Ammon's horn (tissue), 1 donor: ENCODE measurements around the gene ZFYVE19.
A peak's percentile ranks its signal among the peaks of the same experiment; 100 is the strongest.

Experiments
- DNase-seq: peaks from one replicate; pipeline ENCODE4 v3.0.0-alpha.2; 2016; ENCODE audit warnings: low spot score

Gene ZFYVE19

GRCh38 chr15:40775740-40776536 lies 31.0 kb upstream of the ZFYVE19 start:
- DNase-seq = no peak

GRCh38 chr15:40776537-40777141 lies 30.2 kb upstream of the ZFYVE19 start:
- DNase-seq = no peak

DNA sequence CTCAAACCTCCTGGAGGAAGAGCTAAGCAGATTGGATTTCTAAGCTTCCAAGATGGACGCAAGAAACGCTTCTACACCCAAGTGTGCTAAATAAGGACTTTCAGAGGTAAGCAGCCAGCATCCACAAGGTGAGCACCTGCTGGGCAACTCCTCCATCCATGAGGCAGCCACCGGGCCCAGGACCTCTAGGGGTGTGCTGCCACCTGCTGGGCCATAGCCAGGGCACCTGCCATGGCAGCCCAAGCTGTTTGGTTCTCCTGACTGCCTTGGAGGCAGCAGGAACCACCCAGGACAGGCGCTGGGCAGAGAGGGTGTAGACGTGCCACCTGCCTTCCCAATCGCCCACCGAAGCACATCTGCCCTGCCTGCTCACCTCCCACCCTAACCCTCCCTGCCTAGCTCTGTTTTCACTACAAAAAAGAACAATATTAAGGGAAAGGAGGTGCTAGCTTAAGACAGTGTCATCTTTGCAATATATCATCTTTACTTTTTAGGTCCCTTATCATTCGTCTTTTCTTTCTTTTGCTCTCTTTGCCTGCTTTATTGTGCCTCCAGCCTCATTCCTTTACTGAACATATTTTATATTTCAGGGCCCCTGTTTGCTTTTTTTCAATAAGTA lies 24.2 kb upstream of the ZFYVE19 start:
- DNase-seq = peak; percentile 27

DNA sequence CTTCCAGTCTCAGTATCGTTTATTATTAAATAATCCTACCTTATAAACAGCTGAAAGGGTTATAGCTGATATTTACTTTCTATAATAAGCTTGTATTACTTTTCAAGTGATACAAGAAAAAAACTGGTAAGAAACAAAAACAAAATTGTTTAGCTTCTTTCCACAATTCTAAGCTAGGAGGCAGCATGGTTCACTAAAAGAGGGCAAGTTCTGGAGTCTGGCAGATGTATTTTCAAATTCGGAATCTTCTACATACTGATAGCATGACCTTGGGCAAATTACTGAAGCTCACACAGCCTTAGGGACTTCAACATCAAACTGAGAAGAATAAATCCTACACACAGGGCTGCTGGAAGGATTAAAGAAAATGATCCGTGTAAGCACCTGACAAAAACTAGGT lies 21.7 kb upstream of the ZFYVE19 start:
- DNase-seq = no peak

DNA sequence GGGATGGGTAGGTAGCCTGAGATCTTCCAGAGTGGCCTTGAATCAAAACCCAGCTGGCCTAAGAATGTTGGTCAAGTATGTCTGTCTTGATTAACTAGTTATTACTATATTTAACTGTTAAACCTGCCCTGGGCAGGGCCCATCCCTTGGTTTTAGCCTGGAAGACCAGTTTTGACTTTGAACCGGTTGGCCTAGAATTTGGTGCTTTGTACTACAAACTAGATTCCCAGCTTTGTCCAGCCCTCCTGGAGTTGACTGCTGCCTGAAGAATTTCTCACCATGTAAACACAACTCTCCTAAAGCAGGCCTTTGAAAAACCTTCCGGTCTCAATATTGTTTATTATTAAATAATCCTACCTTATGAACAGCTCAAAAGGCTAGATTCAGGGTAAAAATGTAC lies 21.1 kb upstream of the ZFYVE19 start:
- DNase-seq = no peak

DNA sequence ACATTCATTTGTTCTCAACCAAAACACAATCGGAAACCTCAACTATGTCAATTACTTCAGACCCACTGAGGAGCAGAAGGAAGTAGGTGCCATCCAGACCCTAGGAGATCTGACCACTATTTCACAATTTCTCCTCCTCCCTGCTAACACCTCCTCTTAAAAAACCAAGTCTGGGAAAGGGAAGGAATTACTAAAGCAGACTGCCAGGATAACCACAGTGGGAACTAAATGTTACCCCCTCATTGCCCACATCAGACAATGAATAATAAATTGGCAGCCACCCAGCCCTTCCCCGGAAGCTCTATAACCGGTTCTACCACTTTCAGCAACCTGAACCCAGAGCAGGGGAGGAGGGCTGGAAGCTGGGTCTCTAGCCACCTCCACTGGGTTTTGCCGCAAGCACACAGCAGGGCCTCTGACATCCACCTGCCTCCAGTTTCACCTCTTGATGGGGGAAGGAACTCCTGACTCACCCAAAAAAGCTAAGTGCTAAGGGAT lies 19.5 kb upstream of the ZFYVE19 start:
- no peak for DNase-seq

DNA sequence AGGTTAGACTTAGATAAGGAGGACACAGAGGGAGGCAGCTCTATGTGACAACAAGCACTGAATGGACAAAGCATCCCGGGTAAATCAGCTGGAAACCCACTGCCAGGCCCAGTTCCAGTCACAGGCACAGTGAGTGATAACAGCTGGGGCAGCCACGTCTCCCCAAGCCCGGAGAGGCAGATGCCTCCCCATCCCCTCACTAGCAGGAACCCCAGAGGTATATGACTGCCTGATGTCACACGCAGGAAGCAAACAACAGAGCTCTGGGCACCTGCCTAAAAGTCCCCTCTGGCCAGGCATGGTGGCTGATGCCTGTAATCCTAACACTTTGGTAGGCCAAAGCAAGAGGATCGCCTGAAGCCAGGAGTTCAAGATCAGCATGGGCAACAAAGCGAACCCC lies 18.9 kb upstream of the ZFYVE19 start:
- DNase-seq = no peak

DNA sequence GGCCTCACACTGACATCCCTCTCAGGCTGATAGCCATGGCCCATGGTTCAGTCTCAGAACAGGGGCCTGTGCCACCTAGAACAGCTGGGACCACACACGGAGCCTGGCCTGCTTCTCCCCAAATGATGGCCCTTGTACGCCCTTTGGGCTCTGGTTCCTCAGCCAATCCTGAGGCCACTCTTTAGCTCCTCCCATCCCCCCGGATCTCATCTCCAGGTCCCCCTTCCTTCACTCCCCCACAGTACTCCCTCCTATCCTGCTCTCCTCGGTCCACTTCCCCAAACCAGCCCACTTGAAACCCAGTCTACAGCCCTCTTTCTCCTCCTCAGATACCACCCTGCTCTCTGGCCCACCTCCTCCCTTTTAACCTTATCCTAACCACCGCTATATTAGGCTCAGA lies 17.8 kb upstream of the ZFYVE19 start:
- no peak for DNase-seq

DNA sequence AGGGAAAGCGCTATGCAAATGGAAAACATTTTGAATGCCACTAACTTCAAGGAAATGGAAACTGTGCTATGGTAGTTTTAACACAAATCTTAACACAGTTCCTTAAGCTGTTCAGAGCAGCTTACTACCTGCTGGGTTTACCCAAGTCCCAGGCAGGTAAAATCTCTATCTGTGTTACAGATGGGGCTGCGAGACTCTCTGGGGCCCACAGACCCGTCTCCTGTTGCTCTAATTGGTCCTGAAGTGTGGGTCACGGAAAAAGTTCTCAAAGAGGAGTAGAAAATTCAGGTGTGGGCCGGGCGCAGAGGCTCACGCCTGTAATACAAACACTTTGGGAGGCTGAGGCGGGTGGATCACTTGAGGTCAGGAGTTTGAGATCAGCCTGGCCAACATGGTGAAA lies 16.9 kb upstream of the ZFYVE19 start:
- no peak for DNase-seq

DNA sequence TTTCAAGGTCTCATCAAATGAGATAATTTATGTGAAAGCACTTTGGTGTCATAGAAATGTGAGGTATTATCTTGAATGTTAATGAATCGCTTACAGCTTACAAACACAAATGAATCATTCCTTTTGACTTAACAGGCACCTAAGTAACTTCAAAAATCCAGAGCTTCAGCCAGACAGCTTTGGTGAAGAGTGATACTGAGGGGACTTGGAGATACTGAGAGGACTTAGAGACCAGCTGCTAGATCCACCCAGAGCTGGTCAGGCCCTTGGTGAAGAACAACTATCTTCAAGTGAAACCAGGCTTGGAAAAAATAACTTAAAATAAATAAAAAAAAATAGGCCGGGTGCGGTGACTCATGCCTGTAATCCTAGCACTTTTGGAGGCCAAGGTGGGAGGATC lies 16.2 kb upstream of the ZFYVE19 start:
- DNase-seq = no peak

GRCh38 chr15:40792394-40792793 lies 14.5 kb upstream of the ZFYVE19 start:
- no peak for DNase-seq

DNA sequence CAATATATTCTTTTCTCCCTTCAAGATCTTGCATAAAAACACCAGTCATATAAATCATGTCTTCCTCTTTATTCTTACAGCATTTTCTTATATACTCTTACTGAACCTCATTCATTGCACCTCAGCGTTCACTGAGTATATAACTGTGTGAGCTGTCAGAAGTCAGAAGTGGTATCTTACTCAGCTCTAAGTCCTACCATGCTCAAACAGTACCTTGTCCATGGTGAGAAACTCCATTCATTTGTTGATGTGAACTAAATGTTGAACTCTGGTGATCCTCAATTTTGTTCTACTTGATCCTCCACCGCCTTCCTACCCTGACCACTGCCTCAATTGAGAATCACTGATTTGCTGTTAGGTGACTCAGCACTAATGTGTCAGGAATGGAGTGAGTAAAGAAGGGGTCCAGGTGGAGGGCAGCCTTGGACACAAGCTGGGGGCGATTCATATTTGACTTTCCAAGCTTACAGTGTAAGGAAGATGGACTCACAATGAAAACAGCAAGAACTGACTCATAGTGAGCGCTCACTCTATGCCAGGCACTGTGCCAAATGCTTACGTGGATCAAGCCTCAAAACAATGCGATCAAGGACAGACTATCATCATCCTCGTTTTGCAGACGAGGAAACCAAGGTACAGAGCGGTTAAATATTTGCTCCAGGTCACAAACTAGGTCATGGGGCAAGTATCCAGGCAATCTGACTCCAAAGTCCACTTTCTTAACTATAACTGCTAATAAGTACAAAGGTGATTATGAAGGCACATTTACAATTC lies 13.5 kb upstream of the ZFYVE19 start:
- no peak for DNase-seq

GRCh38 chr15:40796041-40796440 lies 10.8 kb upstream of the ZFYVE19 start:
- no peak for DNase-seq

GRCh38 chr15:40796512-40796911 lies 10.4 kb upstream of the ZFYVE19 start:
- no peak for DNase-seq

DNA sequence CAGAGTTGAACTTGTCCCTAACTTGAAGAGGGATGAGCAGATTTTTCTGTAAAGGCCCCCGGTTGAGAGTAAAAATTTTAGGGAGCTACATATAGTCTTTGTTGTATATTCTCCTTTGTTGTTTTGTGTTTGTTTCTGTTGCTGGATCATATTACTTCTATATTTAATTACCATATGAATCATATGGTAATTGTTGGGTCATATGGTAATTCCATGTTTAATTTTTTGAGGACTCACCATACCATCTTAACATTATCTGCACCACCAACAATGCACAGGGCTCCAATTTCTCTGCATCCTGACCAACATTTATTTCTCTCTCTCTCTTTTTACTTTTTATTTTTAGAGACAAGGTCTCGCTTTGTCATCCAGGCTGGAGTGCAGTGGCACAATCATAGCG lies 7.4 kb upstream of the ZFYVE19 start:
- no peak for DNase-seq

DNA sequence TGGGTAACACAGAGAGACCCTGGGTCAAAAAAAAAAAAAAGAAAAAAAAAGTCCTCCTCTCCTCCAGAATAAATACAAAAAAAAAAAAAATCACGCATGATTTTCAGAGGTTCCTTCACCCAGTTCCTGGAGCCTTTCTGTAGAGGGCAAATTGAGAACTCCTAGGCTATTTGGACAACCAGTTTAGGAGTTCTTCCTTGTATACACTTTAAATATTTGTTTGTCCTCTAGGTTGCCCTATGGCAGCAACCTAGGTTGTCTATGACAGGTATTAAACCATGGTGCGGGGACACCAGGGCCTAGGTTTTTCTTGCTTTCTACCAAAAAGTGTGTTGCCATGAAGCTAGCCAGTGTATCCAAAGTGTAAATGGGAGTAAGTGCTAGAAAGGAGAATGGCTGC lies 3.8 kb upstream of the ZFYVE19 start:
- DNase-seq = no peak

DNA sequence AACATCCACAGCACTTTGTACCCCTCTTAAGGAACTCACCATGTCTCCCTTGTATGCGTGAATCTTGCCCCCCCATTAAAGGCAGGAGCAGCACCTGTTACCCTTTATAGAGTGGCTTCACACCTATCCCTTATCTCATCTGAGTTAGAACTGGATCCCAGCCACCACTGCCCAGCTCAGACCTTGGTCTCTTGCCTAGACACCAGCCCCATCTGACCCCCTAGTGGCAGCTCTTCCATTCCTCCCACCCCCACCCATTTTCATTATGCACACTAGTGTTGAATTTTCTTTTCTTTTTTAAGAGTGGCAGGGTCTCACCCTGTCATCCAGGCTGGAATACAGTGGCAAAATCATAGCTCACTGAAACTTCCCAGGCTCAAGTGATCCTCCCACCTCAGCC lies 3.2 kb upstream of the ZFYVE19 start:
- no peak for DNase-seq

- no peak for DNase-seq
These were observed 239 bp upstream of the ZFYVE19 start for GRCh38 chr15:40806672-40807027.

DNA sequence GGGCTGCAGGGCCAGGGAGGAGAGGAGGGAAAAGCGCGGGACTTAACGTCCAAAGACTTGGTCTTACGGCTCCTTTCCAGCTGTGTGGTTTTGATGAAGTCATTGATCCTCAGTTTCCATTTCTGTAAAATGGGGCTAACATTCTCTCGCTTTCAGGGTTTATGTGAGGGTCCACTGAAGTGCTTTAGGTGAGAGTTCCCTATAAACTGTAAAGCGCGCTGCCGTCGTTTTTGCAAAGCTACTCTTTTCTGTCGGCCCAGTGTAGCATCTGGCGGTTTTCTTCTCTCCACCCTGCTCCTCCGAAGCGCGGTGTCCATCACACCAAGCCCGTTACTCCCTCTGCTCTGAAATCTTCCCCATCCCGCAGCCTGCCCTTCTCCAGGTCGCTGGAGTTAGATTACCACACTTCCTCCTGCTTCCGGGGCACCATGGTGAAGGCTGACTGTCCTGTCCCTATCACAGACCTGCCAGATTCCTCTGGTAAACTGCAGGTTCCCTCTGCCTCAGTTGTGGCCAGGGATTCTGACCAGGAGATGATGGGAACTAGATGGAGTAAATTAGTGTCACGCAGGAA lies 1.1 kb downstream of the ZFYVE19 start:
- no peak for DNase-seq

DNA sequence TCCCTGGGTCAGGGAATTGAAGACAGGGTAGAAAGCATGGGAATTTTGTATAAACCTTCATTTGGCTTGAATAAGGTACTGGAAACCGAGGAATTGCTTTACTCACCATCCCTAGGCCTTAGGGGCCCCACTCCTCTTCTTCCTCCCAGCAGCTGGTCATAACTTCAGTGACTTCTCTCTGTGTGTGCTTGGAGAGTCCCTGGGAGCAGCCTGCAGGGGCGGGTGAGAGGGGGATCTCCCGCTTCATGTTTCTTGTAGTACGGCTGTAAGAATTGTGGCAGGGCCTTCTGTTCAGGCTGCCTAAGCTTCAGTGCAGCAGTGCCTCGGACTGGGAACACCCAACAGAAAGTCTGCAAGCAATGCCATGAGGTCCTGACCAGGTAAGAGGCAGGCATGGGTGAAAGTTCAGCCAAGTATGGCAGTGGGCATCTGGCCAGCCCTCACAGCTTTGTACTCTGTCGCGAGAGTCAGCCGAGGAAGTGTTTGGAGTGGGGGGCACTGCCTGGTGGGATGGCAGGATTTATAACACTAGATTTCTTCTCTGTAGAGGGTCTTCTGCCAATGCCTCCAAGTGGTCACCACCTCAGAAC lies 2.1 kb downstream of the ZFYVE19 start:
- DNase-seq = no peak

GRCh38 chr15:40812721-40813425 lies 6.0 kb downstream of the ZFYVE19 start:
- DNase-seq = no peak
